22Rv1 (cell line): ENCODE results near the gene RABGAP1L.
"Not testable (repeated sequence)": the region's sequence is repeated elsewhere in the genome, so short reads cannot be mapped to it uniquely, and the experiment has no call there.

ENCODE experiments used
- H3K27ac ChIP-seq: fragments of 450-650 bp; 2 replicates; pipeline ENCODE4 v1.5.1; 2017
- ZFX ChIP-seq: fragments of 450-650 bp; IDR thresholded peaks from 2 replicates; pipeline ENCODE4 v1.6.1; 2017; ENCODE audit warnings: antibody characterized with exemption, borderline replicate concordance
- TF ChIP-seq, protein P1 (sequence below): fragments of 450-650 bp; IDR thresholded peaks from 2 replicates; pipeline ENCODE4 v1.5.1; 2017; ENCODE audit warnings: mild to moderate bottlenecking

RABGAP1L gene

DNA sequence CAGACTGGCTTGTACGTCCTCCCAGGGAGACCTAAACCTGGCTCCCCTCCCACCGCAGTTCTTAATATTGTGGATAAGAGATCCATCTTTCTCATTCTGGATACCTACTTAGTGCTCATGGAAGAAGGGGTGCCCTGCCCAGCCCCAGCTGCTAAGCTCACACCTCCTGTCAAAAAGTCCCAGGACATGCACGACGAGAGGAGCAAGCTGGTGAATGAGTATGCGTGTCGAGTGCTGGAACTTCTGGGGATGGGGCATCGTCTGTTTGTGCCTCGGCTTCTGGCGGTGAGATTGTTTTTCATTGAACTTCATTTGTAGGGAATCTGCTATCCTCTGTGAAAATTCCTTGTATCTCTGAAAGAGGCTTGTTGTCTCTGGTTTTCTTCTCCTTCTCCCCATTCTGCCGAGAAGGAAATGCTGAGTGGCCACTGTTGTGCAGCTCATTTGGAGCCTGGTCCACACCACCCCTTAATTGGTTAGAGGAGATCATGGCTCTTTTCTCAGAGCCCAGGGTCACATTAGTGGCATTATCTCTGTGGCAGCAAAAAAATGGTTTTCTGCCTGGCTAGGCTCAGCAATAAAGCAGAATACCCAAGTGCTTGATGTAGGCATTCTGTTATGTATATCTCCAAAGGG lies 641.0 kb downstream of the RABGAP1L start:
- peak overlapping the region; percentile 60 for H3K27ac ChIP-seq
- TF ChIP-seq, protein P1, sequence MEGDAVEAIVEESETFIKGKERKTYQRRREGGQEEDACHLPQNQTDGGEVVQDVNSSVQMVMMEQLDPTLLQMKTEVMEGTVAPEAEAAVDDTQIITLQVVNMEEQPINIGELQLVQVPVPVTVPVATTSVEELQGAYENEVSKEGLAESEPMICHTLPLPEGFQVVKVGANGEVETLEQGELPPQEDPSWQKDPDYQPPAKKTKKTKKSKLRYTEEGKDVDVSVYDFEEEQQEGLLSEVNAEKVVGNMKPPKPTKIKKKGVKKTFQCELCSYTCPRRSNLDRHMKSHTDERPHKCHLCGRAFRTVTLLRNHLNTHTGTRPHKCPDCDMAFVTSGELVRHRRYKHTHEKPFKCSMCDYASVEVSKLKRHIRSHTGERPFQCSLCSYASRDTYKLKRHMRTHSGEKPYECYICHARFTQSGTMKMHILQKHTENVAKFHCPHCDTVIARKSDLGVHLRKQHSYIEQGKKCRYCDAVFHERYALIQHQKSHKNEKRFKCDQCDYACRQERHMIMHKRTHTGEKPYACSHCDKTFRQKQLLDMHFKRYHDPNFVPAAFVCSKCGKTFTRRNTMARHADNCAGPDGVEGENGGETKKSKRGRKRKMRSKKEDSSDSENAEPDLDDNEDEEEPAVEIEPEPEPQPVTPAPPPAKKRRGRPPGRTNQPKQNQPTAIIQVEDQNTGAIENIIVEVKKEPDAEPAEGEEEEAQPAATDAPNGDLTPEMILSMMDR: no peak
- no peak for TF ChIP-seq ZFX

GRCh38 chr1:174800876-174801275 lies 641.6 kb downstream of the RABGAP1L start:
- TF ChIP-seq, protein P1: no peak
- no peak for TF ChIP-seq ZFX
- no peak overlapping the region for H3K27ac ChIP-seq

- no peak overlapping the region for H3K27ac ChIP-seq
- TF ChIP-seq, protein P1: no peak
- no peak for TF ChIP-seq ZFX
Measured at GRCh38 chr1:174809755-174810280, 650.5 kb downstream of the RABGAP1L start.

GRCh38 chr1:174812016-174812415 lies 652.7 kb downstream of the RABGAP1L start:
- no peak for TF ChIP-seq ZFX
- TF ChIP-seq, protein P1: no peak
- no peak overlapping the region for H3K27ac ChIP-seq

- no peak overlapping the region for H3K27ac ChIP-seq
- no peak for TF ChIP-seq ZFX
- TF ChIP-seq, protein P1: no peak
Measured at GRCh38 chr1:174812656-174813055, 653.3 kb downstream of the RABGAP1L start.

GRCh38 chr1:174815036-174815435 lies 655.7 kb downstream of the RABGAP1L start:
- no peak overlapping the region for H3K27ac ChIP-seq
- TF ChIP-seq ZFX: no peak
- TF ChIP-seq, protein P1: no peak

GRCh38 chr1:174815474-174815908 lies 656.2 kb downstream of the RABGAP1L start:
- TF ChIP-seq, protein P1: no peak
- TF ChIP-seq ZFX: no peak
- H3K27ac ChIP-seq: no peak overlapping the region

DNA sequence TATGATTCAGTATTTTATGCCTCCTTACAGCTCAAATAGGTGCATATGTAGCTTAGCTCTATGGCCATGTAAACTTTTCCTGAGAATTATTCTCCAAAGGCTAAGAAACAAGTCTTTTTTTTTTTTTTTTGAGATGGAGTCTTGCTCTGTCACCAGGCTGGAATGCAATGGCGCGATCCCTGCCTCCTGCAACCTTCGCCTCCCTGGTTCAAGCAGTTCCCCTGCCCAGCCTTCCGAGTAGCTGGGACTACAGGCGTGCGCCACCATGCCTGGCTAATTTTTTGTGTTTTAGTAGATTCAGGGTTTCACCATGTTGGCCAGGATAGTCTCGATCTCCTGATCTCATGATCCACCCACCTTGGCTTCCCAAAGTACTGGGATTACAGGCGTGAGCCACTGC lies 657.3 kb downstream of the RABGAP1L start:
- not testable (repeated sequence) for H3K27ac ChIP-seq
